B cell (primary cell): Measurements from ENCODE around the gene ANKFN1. TPM values are rescaled to one million over a fixed set of nuclear protein-coding genes. Genes with fewer than 3 reads are reported as not detected.

ENCODE experiments used
- ATAC-seq: fragments of 200-7000 bp; cut with Tn5 transposase; one replicate; pipeline ENCODE4 v1.10.0; 2021; ENCODE audit warnings: low read depth, mild to moderate bottlenecking, moderate number of reproducible peaks, moderate library complexity
- CTCF ChIA-PET: fragments of 350-600 bp; sonication (Branson Sonifier 250); formaldehyde crosslinking; loops from one replicate; lab custom pipeline; 2021; ENCODE audit warnings: antibody characterized with exemption, inconsistent platforms; lab: Charles Lee
- POLR2A ChIA-PET: fragments of 350-600 bp; sonication (Branson Sonifier 250); formaldehyde crosslinking; loops from one replicate; lab custom pipeline; 2021; ENCODE audit warnings: antibody characterized with exemption; lab: Charles Lee
- DNase-seq: peaks from one replicate; pipeline ENCODE4 v3.0.0; 2013
- H2AFZ ChIP-seq: 2 replicates; pipeline ENCODE4 v1.6.1; 2012; ENCODE audit warnings: mild to moderate bottlenecking, low read depth, low read length; ENCODE audit not compliant: insufficient read depth, poor library complexity, severe bottlenecking
- H3K27ac ChIP-seq, 2 donors: 1 replicate in 1 of 2; 2 replicates in 1 of 2; pipeline ENCODE4 v1.5.1; 2012 to 2013; ENCODE audit warnings: low read length in 2 of 2, mild to moderate bottlenecking in 2 of 2, moderate library complexity in 1 of 2
- H3K27me3 ChIP-seq, 4 experiments: fragments of 200-600 bp in 1 of 4; sonication (generic) in 1 of 4; replicated peaks in 1 of 4; 1 replicate in 2 of 4; 2 replicates in 2 of 4; pipeline versions ENCODE4 v1.6.1 to v1.7.0; 2013 to 2016; ENCODE audit warnings: low read length in 3 of 4, mild to moderate bottlenecking in 2 of 4, mixed read lengths in 1 of 4, moderate library complexity in 1 of 4; ENCODE audit not compliant: insufficient read depth in 4 of 4, control insufficient read depth in 3 of 4; ENCODE audit errors: control extremely low read depth in 1 of 4
- H3K36me3 ChIP-seq, 2 experiments: replicated peaks in 1 of 2; 1 replicate in 1 of 2; 2 replicates in 1 of 2; pipeline versions ENCODE4 v1.6.1 to v1.7.1; 2013; ENCODE audit warnings: low read length in 1 of 2; ENCODE audit not compliant: insufficient read depth in 2 of 2, control insufficient read depth in 1 of 2; ENCODE audit errors: control extremely low read depth in 1 of 2, extremely low read depth in 1 of 2
- H3K4me1 ChIP-seq, 2 donors: fragments of 200-600 bp in 1 of 2; sonication (generic) in 1 of 2; 1 replicate in 1 of 2; 2 replicates in 1 of 2; pipeline versions ENCODE4 v1.5.1 to v1.6.1; 2013 to 2017; ENCODE audit warnings: low read length in 2 of 2; ENCODE audit not compliant: control insufficient read depth in 2 of 2, insufficient read depth in 2 of 2
- H3K4me2 ChIP-seq: replicated peaks from 2 replicates; pipeline ENCODE3; 2012; ENCODE audit warnings: mild to moderate bottlenecking, low read depth, low read length; ENCODE audit not compliant: poor library complexity, severe bottlenecking
- H3K4me3 ChIP-seq, 5 experiments: fragments of 200-600 bp in 1 of 5; sonication (generic) in 1 of 5; 1 replicate in 3 of 5; 2 replicates in 2 of 5; pipeline versions ENCODE4 v1.5.1 to v1.7.0; 2011 to 2016; ENCODE audit warnings: low read length in 4 of 5, mild to moderate bottlenecking in 4 of 5, low read depth in 2 of 5, control low read depth in 1 of 5, moderate library complexity in 1 of 5; ENCODE audit not compliant: insufficient read depth in 1 of 5; ENCODE audit errors: control extremely low read depth in 1 of 5, extremely low read depth in 1 of 5
- H3K79me2 ChIP-seq: fragments of 200-600 bp; sonication (generic); one replicate; pipeline ENCODE4 v1.6.0; 2016; ENCODE audit warnings: low read length; ENCODE audit not compliant: control insufficient read depth, insufficient read depth
- H3K9ac ChIP-seq: fragments of 200-600 bp; sonication (generic); 2 replicates; pipeline ENCODE4 v1.6.1; 2017; ENCODE audit warnings: mild to moderate bottlenecking, low read length, moderate library complexity
- H3K9me3 ChIP-seq, 3 donors: one replicate each; pipeline versions ENCODE4 v1.6.1 to v1.7.1; 2013; ENCODE audit warnings: low read length in 2 of 3; ENCODE audit not compliant: control insufficient read depth in 2 of 3, insufficient read depth in 1 of 3; ENCODE audit errors: control extremely low read depth in 1 of 3
- H4K20me1 ChIP-seq: 2 replicates; pipeline ENCODE4 v1.6.0; 2012; ENCODE audit warnings: mild to moderate bottlenecking, low read length; ENCODE audit not compliant: insufficient read depth, control insufficient read depth, poor library complexity, severe bottlenecking
- H3K27ac Mint-ChIP-seq: one replicate; pipeline ENCODE4 v1.8.0; 2021; ENCODE audit warnings: mixed read lengths
- H3K27me3 Mint-ChIP-seq: one replicate; pipeline ENCODE4 v1.8.0; 2021; ENCODE audit warnings: mixed read lengths
- H3K4me1 Mint-ChIP-seq: one replicate; pipeline ENCODE4 v1.8.0; 2021; ENCODE audit warnings: mixed read lengths
- H3K4me3 Mint-ChIP-seq: one replicate; pipeline ENCODE4 v1.8.0; 2021; ENCODE audit warnings: mixed read lengths
- H3K9me3 Mint-ChIP-seq: one replicate; pipeline ENCODE4 v1.8.0; 2022; ENCODE audit warnings: mixed read lengths; ENCODE audit not compliant: insufficient read depth
- EZH2 ChIP-seq: IDR thresholded peaks from 2 replicates; pipeline ENCODE4 v1.6.1; 2012; ENCODE audit warnings: borderline replicate concordance, low read depth, mild to moderate bottlenecking, moderate library complexity, low read length; ENCODE audit not compliant: insufficient read depth, poor library complexity, severe bottlenecking
- WGBS: methylation state at CpG from one replicate; pipeline ENCODE4 v1.1.5; 2013; ENCODE audit warnings: missing lambda C conversion rate; ENCODE audit not compliant: insufficient coverage; 5-methylcytosine and 5-hydroxymethylcytosine counted together
- intact Hi-C: fragments of 100-400 bp; cut with micrococcal nuclease; formaldehyde crosslinking; loops from one replicate; pipeline ENCODE4 v1.10.0; 2022
- polyA plus RNA-seq: library from polyadenylated mRNA; depleted of rRNA; stranded (reverse); fragments of >200 nt; gene quantifications from 2 replicates; pipeline ENCODE4 v1.2.3, GENCODE V29; 2012
- total RNA-seq, 2 donors: library from RNA; stranded (reverse); fragments of 120-200 nt in 1 of 2; gene quantifications; 1 replicate in 1 of 2; 2 replicates in 1 of 2; pipeline versions ENCODE4 v1.2.3 to v1.2.4, GENCODE V29; 2013 to 2022
- TF ChIP-seq, protein P1 (sequence below): fragments of 200-600 bp; IDR thresholded peaks from one replicate; pipeline ENCODE4 v1.8.0; 2022; ENCODE audit warnings: antibody characterized with exemption, mild to moderate bottlenecking

The ANKFN1 gene
- total and polyA plus RNA-seq, 2 donors (not counting 1 experiment from before 2014, with no cell fraction given) = not detected

DNA sequence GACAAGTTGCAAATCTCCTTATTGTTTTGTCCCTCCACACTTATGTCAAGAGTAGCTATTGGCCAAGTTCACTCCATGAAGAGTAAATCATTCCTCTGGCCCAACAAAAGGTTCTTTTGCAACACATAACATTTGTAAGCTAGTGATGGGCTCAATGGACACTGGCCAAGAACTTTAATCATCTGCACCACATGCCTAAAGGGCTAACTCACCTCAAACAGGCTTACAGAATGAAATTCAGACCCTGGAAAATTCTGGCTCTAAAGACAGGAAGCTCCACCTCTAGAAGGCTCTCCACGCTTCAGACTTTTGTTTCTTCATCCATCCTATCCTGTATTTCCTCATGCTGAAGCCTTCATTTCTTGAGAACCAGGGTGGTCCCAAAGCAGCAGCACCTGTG, 10.9 kb upstream of the ANKFN1 start:
- intact Hi-C loops = no loop called here
- CTCF ChIA-PET = no interaction called here
- peaks cover 4% of the 10 kb centered on the region for H3K27me3 Mint-ChIP-seq
- Histone ChIP-seq H3K4me3 (no peak overlapping the region), H3K4me1 (no peaks in the 10 kb centered on the region), H4K20me1 (no peaks in the 10 kb centered on the region), H3K36me3 (no peaks in the 10 kb centered on the region), H3K27me3 (no peaks in the 10 kb centered on the region), H3K9ac (no peak overlapping the region), H3K9me3 (peaks cover 0 to 7% (median 0%) of the 10 kb centered on the region in 3 donors), H3K4me2 (no peak overlapping the region), H3K27ac (no peak overlapping the region), H2AFZ (no peak overlapping the region), H3K79me2 (no peaks in the 10 kb centered on the region)
- no peak overlapping the region for H3K4me3 Mint-ChIP-seq
- TF ChIP-seq EZH2 = no peak
- TF ChIP-seq, protein P1, sequence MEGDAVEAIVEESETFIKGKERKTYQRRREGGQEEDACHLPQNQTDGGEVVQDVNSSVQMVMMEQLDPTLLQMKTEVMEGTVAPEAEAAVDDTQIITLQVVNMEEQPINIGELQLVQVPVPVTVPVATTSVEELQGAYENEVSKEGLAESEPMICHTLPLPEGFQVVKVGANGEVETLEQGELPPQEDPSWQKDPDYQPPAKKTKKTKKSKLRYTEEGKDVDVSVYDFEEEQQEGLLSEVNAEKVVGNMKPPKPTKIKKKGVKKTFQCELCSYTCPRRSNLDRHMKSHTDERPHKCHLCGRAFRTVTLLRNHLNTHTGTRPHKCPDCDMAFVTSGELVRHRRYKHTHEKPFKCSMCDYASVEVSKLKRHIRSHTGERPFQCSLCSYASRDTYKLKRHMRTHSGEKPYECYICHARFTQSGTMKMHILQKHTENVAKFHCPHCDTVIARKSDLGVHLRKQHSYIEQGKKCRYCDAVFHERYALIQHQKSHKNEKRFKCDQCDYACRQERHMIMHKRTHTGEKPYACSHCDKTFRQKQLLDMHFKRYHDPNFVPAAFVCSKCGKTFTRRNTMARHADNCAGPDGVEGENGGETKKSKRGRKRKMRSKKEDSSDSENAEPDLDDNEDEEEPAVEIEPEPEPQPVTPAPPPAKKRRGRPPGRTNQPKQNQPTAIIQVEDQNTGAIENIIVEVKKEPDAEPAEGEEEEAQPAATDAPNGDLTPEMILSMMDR = no peak
- no peak for ATAC-seq
- no CpG with 5 or more reads among the region's 1 CpG for WGBS
- H3K9me3 Mint-ChIP-seq = no peaks in the 10 kb centered on the region
- H3K27ac Mint-ChIP-seq = no peak overlapping the region
- POLR2A ChIA-PET = no interaction called here
- DNase-seq = no peak
- H3K4me1 Mint-ChIP-seq = no peaks in the 10 kb centered on the region

- H2AFZ ChIP-seq = no peak overlapping the region
- H3K4me3 ChIP-seq = no peak overlapping the region
- H4K20me1 ChIP-seq = no peaks in the 10 kb centered on the region
- ChIA-PET POLR2A (no interaction called here), CTCF (no interaction called here)
- no peak for DNase-seq
- H3K79me2 ChIP-seq = no peaks in the 10 kb centered on the region
- WGBS = 90% methylated on average over 2 of the region's 4 CpGs
- ATAC-seq = no peak
- no peak overlapping the region for H3K27ac Mint-ChIP-seq
- no peak overlapping the region for H3K9ac ChIP-seq
- H3K27me3 Mint-ChIP-seq = peaks cover 4% of the 10 kb centered on the region
- H3K36me3 ChIP-seq = no peaks in the 10 kb centered on the region
- no peaks in the 10 kb centered on the region for H3K27me3 ChIP-seq
- H3K4me1 Mint-ChIP-seq = no peaks in the 10 kb centered on the region
- peaks cover 0 to 7% (median 0%) of the 10 kb centered on the region in 3 donors for H3K9me3 ChIP-seq
- no peak overlapping the region for H3K27ac ChIP-seq
- H3K9me3 Mint-ChIP-seq = no peaks in the 10 kb centered on the region
- intact Hi-C loops = no loop called here
- H3K4me1 ChIP-seq = no peaks in the 10 kb centered on the region
- TF ChIP-seq, protein P1 = no peak
- TF ChIP-seq EZH2 = no peak
- no peak overlapping the region for H3K4me2 ChIP-seq
- no peak overlapping the region for H3K4me3 Mint-ChIP-seq
These were observed 10.5 kb upstream of the ANKFN1 start for GRCh38 chr17:56142781-56143180.
